A549 (cell line): Measurements from ENCODE around the gene GUCY1A2. TPM values are rescaled to one million over a fixed set of nuclear protein-coding genes. Genes with fewer than 3 reads are reported as not detected.

Experiments
- ATAC-seq, 2 experiments: fragments of 200-7000 bp in 1 of 2; fragments of >200 bp in 1 of 2; cut with Nextera tagmentation in 1 of 2; cut with Tn5 transposase in 1 of 2; 3 replicates each; pipeline versions ENCODE4 v1.8.0 to v1.9.1; 2018 to 2020; ENCODE audit warnings: mild to moderate bottlenecking in 1 of 2, moderate library complexity in 1 of 2
- CTCF ChIA-PET: fragments of 300-600 bp; sonication (Branson Sonifier 250); formaldehyde crosslinking; extraction: SDS; loops from one replicate; lab custom pipeline; 2021; ENCODE audit warnings: antibody characterized with exemption, inconsistent platforms; lab: Yijun Ruan, JAX
- POLR2A ChIA-PET: fragments of 350-600 bp; formaldehyde crosslinking; extraction: SDS; loops from one replicate; lab custom pipeline; 2021; ENCODE audit warnings: antibody characterized with exemption, inconsistent platforms; lab: Yijun Ruan, JAX
- DNase-seq, 2 experiments: peaks; one replicate each; pipeline versions ENCODE4 v3.0.0 to v3.0.0-alpha.2; 2011 to 2016; ENCODE audit warnings: low read depth in 1 of 2, low spot score in 1 of 2
- FAIRE-seq: peaks from 2 replicates; lab custom pipeline; 2011; peaks lifted over from hg19 to GRCh38; lab: Jason Lieb, UNC
- H3K27ac ChIP-seq, 2 experiments: fragments of >200 bp; sonication (Bioruptor Twin); formaldehyde crosslinking; 3 replicates each; pipeline ENCODE4 v1.5.1; 2016 to 2017
- H3K4me1 ChIP-seq: fragments of >200 bp; sonication (Bioruptor Twin); formaldehyde crosslinking; 3 replicates; pipeline ENCODE4 v1.6.1; 2016
- H3K4me2 ChIP-seq: fragments of >200 bp; sonication (Bioruptor Twin); formaldehyde crosslinking; 3 replicates; pipeline ENCODE4 v1.6.1; 2016
- H3K4me3 ChIP-seq: fragments of >200 bp; sonication (Bioruptor Twin); formaldehyde crosslinking; 3 replicates; pipeline ENCODE4 v1.5.1; 2016
- H3K9me3 ChIP-seq: fragments of >200 bp; sonication (Bioruptor Twin); formaldehyde crosslinking; 3 replicates; pipeline ENCODE4 v1.6.1; 2016
- BHLHE40 ChIP-seq: IDR thresholded peaks from 2 replicates; pipeline ENCODE4 v1.6.1; 2012; ENCODE audit warnings: low read depth, low read length, inconsistent platforms
- CBX8 ChIP-seq: fragments of 200-600 bp; sonication (generic); IDR thresholded peaks from 2 replicates; pipeline ENCODE4 v1.6.1; 2016
- CHD4 ChIP-seq: fragments of 200-600 bp; sonication (generic); IDR thresholded peaks from 2 replicates; pipeline ENCODE4 v1.6.1; 2016; ENCODE audit warnings: antibody characterized with exemption, mild to moderate bottlenecking, borderline replicate concordance
- EP300 ChIP-seq, 2 experiments: fragments of >200 bp; sonication (Bioruptor Twin); formaldehyde crosslinking; IDR thresholded peaks; 2 replicates in 1 of 2; 3 replicates in 1 of 2; pipeline ENCODE4 v1.6.1; 2016 to 2017
- ESRRA ChIP-seq: fragments of 150-350 bp; IDR thresholded peaks from 2 replicates; pipeline ENCODE4 v1.6.1; 2014; ENCODE audit warnings: mild to moderate bottlenecking, low read length, borderline replicate concordance
- HDAC2 ChIP-seq: fragments of 200-600 bp; sonication (generic); IDR thresholded peaks from 2 replicates; pipeline ENCODE4 v1.6.1; 2016
- HOXB13 ChIP-seq: fragments of 250-450 bp; sonication (Bioruptor Pico); IDR thresholded peaks from 2 replicates; pipeline ENCODE4 v1.5.0; 2020; ENCODE audit warnings: low read depth, mild to moderate bottlenecking, moderate library complexity
- JUN ChIP-seq, 2 experiments: fragments of >200 bp; sonication (Bioruptor Twin); formaldehyde crosslinking; IDR thresholded peaks; 2 replicates in 1 of 2; 3 replicates in 1 of 2; pipeline ENCODE4 v1.6.1; 2016 to 2017
- JUNB ChIP-seq: fragments of >200 bp; sonication (Bioruptor Twin); formaldehyde crosslinking; IDR thresholded peaks from 2 replicates; pipeline ENCODE4 v1.6.1; 2016
- MAFK ChIP-seq: fragments of 450-650 bp; IDR thresholded peaks from 2 replicates; pipeline ENCODE4 v1.6.1; 2014; ENCODE audit not compliant: partially characterized antibody
- MYC ChIP-seq: IDR thresholded peaks from 2 replicates; pipeline ENCODE4 v1.6.1; 2012; ENCODE audit warnings: mild to moderate bottlenecking, inconsistent platforms, low read length, improper control_type of control experiment, borderline replicate concordance
- NFE2L2 ChIP-seq: fragments of 150-350 bp; conservative IDR thresholded peaks from 2 replicates; pipeline ENCODE4 v1.6.1; 2014; ENCODE audit warnings: low read length
- NPAS2 ChIP-seq: fragments of 250-450 bp; sonication (Bioruptor Pico); IDR thresholded peaks from 2 replicates; pipeline ENCODE4 v1.8.0; 2022; ENCODE audit warnings: mild to moderate bottlenecking, moderate library complexity, borderline replicate concordance
- NR3C1 ChIP-seq: fragments of >200 bp; sonication (Bioruptor Twin); formaldehyde crosslinking; IDR thresholded peaks from 3 replicates; pipeline ENCODE4 v1.6.1; 2017
- POLR2A ChIP-seq: IDR thresholded peaks from 2 replicates; pipeline ENCODE4 v1.6.1; 2012; ENCODE audit warnings: mild to moderate bottlenecking, low read length
- RNF2 ChIP-seq: fragments of 200-600 bp; sonication (generic); IDR thresholded peaks from 2 replicates; pipeline ENCODE4 v1.6.1; 2016; ENCODE audit warnings: low read depth, mild to moderate bottlenecking, antibody characterized with exemption, moderate library complexity, borderline replicate concordance
- SREBF2 ChIP-seq: fragments of 450-650 bp; IDR thresholded peaks from 2 replicates; pipeline ENCODE4 v1.6.1; 2014; ENCODE audit warnings: mild to moderate bottlenecking, moderate library complexity
- TFCP2L1 ChIP-seq: fragments of 250-450 bp; sonication (Bioruptor Pico); IDR thresholded peaks from 2 replicates; pipeline ENCODE4 v1.5.0; 2021; ENCODE audit warnings: mild to moderate bottlenecking
- TP53 ChIP-seq: fragments of 250-450 bp; sonication (Bioruptor Pico); IDR thresholded peaks from 2 replicates; pipeline ENCODE4 v1.5.0; 2021; ENCODE audit warnings: mild to moderate bottlenecking, moderate library complexity
- ZFP36 ChIP-seq: fragments of 450-650 bp; IDR thresholded peaks from 2 replicates; pipeline ENCODE4 v1.6.1; 2014; ENCODE audit warnings: borderline replicate concordance; ENCODE audit not compliant: partially characterized antibody
- ZSCAN20 ChIP-seq: fragments of 250-450 bp; sonication (Bioruptor Pico); IDR thresholded peaks from 2 replicates; pipeline ENCODE4 v1.8.0; 2022; ENCODE audit warnings: mild to moderate bottlenecking, moderate library complexity
- WGBS: methylation state at CpG from one replicate; pipeline ENCODE4 v1.1.6; 2017; ENCODE audit errors: missing lambda C conversion rate; 5-methylcytosine and 5-hydroxymethylcytosine counted together
- polyA plus RNA-seq, 4 experiments: library from polyadenylated mRNA; depleted of rRNA in 3 of 4; stranded (reverse); fragments of >200 nt; fragmentation: RNase III in 1 of 4; extraction: RNeasy Plus Mini Kit Qiagen cat#74134 plus additional on column Dnase treatment in 1 of 4; gene quantifications; 2 replicates in 3 of 4; 3 replicates in 1 of 4; pipeline ENCODE4 v1.2.3, GENCODE V29; 2011 to 2017
- TF ChIP-seq, protein P1 (sequence below): fragments of 200-600 bp; sonication (generic); IDR thresholded peaks from 2 replicates; pipeline ENCODE4 v1.6.1; 2016; ENCODE audit warnings: antibody characterized with exemption, mild to moderate bottlenecking, moderate library complexity
- TF ChIP-seq, protein P2 (sequence below): fragments of 250-450 bp; sonication (Bioruptor Pico); IDR thresholded peaks from 2 replicates; pipeline ENCODE4 v1.5.0; 2021; ENCODE audit warnings: mild to moderate bottlenecking, moderate library complexity, borderline replicate concordance
- TF ChIP-seq, protein P3 (sequence below): IDR thresholded peaks from 2 replicates; pipeline ENCODE4 v1.6.1; 2012

GUCY1A2 gene
- polyA plus RNA-seq, 2 of the 4 experiments (the other 2 are of a cell fraction): 0.12 to 0.16 TPM

DNA sequence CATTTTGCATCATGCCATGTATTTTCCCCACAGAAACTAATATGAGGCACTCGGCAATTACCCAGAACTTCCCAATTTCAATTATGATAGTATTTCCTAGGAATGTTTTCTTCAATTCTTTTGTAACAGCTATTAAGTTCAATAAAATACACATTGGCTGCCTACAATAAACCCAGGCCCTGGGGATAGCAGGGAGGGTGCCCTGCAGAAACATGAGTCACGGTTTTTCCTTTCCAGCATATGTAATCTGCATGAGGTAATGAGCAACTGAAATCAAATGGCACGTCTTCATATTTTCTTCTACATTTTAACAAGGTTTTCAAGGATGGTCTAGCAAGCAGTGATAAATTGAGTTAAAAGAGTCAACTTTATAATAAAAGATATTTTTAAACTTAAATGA, 32.0 kb downstream of the GUCY1A2 start:
- no peak overlapping the region for H3K27ac ChIP-seq
- H3K4me3 ChIP-seq: no peak overlapping the region
- H3K9me3 ChIP-seq: no peaks in the 10 kb centered on the region
- DNase-seq: no peak
- CTCF ChIA-PET: no interaction called here
- peaks cover 16% of the 10 kb centered on the region; the same call in 2 of the 3 replicates for H3K4me1 ChIP-seq
- ATAC-seq: no peak
- WGBS: 72% methylated on average over 3 of the region's 3 CpGs
- FAIRE-seq: no peak
- H3K4me2 ChIP-seq: no peak overlapping the region
- TF ChIP-seq RNF2: no peak
- POLR2A ChIA-PET: no interaction called here

DNA sequence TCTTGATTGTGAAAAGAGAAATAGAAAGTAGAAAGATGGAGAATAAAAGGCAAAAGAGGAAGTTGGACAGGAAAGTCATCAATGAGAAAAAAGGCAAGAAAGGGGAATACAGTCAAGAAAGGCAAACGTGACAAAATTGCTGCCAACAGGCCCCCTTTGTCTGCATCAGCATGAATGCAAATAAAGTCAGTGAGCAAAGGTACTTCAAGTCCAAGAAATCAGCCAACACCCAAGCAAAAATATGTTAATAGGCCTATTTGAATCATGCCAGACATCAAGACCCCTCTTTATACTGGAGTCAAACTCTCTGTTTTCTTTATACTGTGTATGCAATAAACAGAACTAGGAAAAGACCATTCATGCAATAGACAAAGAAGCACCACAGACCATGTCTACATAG, 34.3 kb downstream of the GUCY1A2 start:
- TF ChIP-seq ZFP36 (no peak), BHLHE40 (no peak), POLR2A (no peak), JUN (IDR thresholded peaks at IDR 0.05) (no peak), EP300 (IDR thresholded peaks at IDR 0.05) (no peak)
- TF ChIP-seq, protein P1, sequence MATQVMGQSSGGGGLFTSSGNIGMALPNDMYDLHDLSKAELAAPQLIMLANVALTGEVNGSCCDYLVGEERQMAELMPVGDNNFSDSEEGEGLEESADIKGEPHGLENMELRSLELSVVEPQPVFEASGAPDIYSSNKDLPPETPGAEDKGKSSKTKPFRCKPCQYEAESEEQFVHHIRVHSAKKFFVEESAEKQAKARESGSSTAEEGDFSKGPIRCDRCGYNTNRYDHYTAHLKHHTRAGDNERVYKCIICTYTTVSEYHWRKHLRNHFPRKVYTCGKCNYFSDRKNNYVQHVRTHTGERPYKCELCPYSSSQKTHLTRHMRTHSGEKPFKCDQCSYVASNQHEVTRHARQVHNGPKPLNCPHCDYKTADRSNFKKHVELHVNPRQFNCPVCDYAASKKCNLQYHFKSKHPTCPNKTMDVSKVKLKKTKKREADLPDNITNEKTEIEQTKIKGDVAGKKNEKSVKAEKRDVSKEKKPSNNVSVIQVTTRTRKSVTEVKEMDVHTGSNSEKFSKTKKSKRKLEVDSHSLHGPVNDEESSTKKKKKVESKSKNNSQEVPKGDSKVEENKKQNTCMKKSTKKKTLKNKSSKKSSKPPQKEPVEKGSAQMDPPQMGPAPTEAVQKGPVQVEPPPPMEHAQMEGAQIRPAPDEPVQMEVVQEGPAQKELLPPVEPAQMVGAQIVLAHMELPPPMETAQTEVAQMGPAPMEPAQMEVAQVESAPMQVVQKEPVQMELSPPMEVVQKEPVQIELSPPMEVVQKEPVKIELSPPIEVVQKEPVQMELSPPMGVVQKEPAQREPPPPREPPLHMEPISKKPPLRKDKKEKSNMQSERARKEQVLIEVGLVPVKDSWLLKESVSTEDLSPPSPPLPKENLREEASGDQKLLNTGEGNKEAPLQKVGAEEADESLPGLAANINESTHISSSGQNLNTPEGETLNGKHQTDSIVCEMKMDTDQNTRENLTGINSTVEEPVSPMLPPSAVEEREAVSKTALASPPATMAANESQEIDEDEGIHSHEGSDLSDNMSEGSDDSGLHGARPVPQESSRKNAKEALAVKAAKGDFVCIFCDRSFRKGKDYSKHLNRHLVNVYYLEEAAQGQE: no peak
- Histone ChIP-seq H3K9me3 (no peaks in the 10 kb centered on the region), H3K27ac (no peak overlapping the region), H3K4me3 (no peak overlapping the region), H3K4me1 (peaks cover 3% of the 10 kb centered on the region; the same call in 1 of the 3 replicates), H3K4me2 (no peak overlapping the region)
- 10% methylated on average over 1 of the region's 1 CpG for WGBS
- CTCF ChIA-PET: no interaction called here
- FAIRE-seq (no peak), DNase-seq (no peak), ATAC-seq (no peak)
- POLR2A ChIA-PET: no interaction called here

DNA sequence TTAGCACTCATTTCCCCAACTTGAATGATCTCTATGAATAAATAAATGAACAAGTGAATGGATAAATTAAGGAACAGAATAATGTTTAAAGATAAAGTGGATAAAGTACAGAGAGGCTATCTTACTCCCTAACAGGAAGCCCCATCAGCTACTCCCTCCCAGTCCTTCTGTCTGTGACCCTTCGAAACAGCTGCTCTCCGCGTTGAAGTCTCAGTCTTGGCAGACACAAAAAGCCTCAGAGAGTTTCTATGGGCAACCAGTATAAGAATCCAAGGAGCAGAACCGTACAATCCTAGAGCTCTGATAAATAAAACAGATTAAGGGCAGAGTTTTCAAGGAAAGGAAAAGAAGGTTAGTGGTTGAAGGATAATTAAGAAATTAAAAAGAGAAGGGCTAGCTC, 35.0 kb downstream of the GUCY1A2 start:
- POLR2A ChIA-PET: no interaction called here
- 77% methylated on average over 4 of the region's 4 CpGs for WGBS

DNA sequence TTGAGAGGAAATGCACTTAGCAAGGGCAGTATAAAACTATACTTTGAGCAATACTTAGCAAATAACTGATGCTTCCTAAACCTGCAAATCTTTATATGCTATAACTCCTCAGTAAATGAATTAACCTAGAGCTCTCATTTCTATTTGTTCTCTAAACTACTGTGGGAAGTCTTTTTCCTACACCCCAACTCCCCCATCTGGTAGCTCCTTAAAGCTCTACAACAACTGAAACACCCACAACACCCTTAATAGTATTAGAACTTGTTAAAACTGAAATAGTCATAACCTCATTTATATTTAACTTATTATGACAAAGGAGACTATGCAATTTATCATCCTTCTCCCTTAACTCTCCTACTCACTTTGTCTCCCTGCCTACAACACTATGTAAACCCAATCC, 43.4 kb downstream of the GUCY1A2 start:
- CTCF ChIA-PET: no interaction called here

More for the DNA sequence above, 35.0 kb downstream of the GUCY1A2 start:
- FAIRE-seq (no peak), ATAC-seq (no peak), DNase-seq (no peak)
- no peak overlapping the region for H3K27ac ChIP-seq
- no peak overlapping the region for H3K4me2 ChIP-seq
- H3K9me3 ChIP-seq: no peaks in the 10 kb centered on the region
- H3K4me1 ChIP-seq: no peaks in the 10 kb centered on the region
- TF ChIP-seq TFCP2L1 (CRISPR knock-in tag): no peak
- TF ChIP-seq POLR2A: no peak
- TF ChIP-seq MYC: no peak
- no peak for TF ChIP-seq HOXB13
- TF ChIP-seq, protein P2, sequence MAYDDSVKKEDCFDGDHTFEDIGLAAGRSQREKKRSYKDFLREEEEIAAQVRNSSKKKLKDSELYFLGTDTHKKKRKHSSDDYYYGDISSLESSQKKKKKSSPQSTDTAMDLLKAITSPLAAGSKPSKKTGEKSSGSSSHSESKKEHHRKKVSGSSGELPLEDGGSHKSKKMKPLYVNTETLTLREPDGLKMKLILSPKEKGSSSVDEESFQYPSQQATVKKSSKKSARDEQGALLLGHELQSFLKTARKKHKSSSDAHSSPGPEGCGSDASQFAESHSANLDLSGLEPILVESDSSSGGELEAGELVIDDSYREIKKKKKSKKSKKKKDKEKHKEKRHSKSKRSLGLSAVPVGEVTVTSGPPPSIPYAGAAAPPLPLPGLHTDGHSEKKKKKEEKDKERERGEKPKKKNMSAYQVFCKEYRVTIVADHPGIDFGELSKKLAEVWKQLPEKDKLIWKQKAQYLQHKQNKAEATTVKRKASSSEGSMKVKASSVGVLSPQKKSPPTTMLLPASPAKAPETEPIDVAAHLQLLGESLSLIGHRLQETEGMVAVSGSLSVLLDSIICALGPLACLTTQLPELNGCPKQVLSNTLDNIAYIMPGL (CRISPR knock-in tag): no peak
- no peak for TF ChIP-seq CHD4
- TF ChIP-seq SREBF2: no peak
- no peak for TF ChIP-seq NFE2L2
- TF ChIP-seq NR3C1: no peak
- TF ChIP-seq CBX8: no peak
- CTCF ChIA-PET: no interaction called here
- H3K4me3 ChIP-seq: no peak overlapping the region

More for the DNA sequence above, 43.4 kb downstream of the GUCY1A2 start:
- no peak overlapping the region for H3K27ac ChIP-seq
- ATAC-seq (no peak), DNase-seq (no peak), FAIRE-seq (no peak)
- POLR2A ChIA-PET: no interaction called here
- no peaks in the 10 kb centered on the region for H3K9me3 ChIP-seq
- H3K4me2 ChIP-seq: no peak overlapping the region
- no peak for TF ChIP-seq EP300 (IDR thresholded peaks at IDR 0.05)
- TF ChIP-seq ESRRA: no peak
- TF ChIP-seq, protein P3, sequence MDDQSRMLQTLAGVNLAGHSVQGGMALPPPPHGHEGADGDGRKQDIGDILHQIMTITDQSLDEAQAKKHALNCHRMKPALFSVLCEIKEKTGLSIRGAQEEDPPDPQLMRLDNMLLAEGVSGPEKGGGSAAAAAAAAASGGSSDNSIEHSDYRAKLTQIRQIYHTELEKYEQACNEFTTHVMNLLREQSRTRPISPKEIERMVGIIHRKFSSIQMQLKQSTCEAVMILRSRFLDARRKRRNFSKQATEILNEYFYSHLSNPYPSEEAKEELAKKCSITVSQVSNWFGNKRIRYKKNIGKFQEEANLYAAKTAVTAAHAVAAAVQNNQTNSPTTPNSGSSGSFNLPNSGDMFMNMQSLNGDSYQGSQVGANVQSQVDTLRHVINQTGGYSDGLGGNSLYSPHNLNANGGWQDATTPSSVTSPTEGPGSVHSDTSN: no peak
- no peak for TF ChIP-seq TP53 (CRISPR knock-in tag)
- no peak for TF ChIP-seq HDAC2
- TF ChIP-seq, protein P2 (CRISPR knock-in tag): no peak
- TF ChIP-seq MAFK: no peak
- TF ChIP-seq NPAS2 (CRISPR knock-in tag): no peak
- TF ChIP-seq CHD4: no peak
- no peak for TF ChIP-seq JUNB
- no peak for TF ChIP-seq ZSCAN20 (CRISPR knock-in tag)
- TF ChIP-seq, all 56 proteins: peak for 0
- H3K4me1 ChIP-seq: 0 out of 3 replicates have a peak, but pooled peaks cover 4% of the 10 kb centered on the region
- no peak overlapping the region for H3K4me3 ChIP-seq
